ENCODE results near the gene ARHGEF28.

ARHGEF28 gene

GRCh38 chr5:73908395-73908794 lies 282.4 kb downstream of the ARHGEF28 start:
- DNase-seq: no peak

GRCh38 chr5:73908846-73909245 lies 282.9 kb downstream of the ARHGEF28 start:
- DNase-seq: no peak

GRCh38 chr5:73909474-73909873 lies 283.5 kb downstream of the ARHGEF28 start:
- DNase-seq: no peak

DNA sequence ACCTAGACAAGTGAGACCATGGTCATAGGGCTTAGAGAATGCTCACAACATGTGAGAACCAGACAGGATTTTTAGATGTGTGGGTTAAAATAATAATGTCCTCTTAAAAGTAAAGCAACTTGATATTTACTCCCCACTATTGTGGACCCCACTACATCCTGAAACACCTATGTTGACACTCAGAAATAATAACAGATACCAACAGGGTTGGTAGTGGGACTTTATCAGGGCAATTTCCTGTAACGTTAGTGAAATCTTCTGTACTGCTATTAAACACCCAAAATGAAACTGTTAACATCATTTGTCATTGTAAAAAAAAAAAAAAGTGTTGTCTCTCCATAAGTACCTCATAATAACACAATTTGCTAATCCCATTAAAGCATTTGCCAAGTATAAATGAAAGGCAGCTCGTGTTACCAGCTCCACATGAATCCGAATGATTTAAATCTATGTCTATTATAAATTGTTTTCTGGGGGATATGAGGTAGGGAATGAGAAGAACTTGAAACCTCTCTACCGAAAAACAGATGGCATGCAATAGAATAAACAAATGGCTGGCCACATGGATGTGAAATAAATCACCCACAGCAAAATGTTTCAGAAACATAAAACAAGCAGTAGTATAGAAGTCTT lies 285.9 kb downstream of the ARHGEF28 start:
- no peak for DNase-seq

DNA sequence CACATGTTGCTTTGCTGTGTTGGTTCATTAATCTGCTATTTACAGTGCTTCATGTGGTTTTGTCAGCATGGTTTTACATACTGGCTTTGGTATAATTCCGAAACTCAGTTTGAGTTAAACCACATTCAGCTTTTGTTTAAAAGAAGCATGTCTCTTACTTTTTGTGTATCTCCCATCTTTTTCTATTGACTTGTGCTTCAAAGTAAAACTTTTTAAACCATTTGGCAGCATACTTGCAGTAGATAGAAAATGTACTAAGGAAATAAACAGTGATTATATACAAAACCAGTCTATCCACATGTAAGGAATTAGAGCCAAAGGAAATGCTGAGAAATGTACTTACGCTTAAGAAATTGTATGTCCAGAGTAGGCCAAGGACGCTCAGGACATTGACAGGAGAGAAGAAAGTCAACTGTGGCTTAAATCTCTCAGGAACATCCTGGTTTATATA lies 286.9 kb downstream of the ARHGEF28 start:
- DNase-seq: no peak

GRCh38 chr5:73913971-73914370 lies 288.0 kb downstream of the ARHGEF28 start:
- no peak for DNase-seq

GRCh38 chr5:73915345-73915744 lies 289.3 kb downstream of the ARHGEF28 start:
- no peak for DNase-seq

DNA sequence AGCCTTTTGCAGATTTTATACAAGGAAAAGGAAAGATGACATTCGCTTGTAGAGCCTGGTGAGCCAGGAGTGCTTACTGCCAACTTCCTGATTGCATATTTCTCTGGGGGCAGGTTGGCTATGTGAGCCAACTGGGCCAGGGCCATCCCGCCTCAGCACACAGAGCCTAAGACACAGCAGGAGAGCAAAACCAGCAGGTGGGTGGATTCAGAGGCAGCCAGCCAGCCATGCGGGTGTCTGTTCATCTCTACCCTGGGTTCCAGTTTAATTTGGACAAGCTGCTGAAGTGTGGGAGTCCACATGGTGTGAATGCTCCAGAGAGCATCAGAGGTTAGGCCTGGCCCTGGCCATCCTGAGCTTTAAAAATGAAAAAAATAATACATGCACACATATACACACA lies 291.4 kb downstream of the ARHGEF28 start:
- DNase-seq: peak; percentile 77

DNA sequence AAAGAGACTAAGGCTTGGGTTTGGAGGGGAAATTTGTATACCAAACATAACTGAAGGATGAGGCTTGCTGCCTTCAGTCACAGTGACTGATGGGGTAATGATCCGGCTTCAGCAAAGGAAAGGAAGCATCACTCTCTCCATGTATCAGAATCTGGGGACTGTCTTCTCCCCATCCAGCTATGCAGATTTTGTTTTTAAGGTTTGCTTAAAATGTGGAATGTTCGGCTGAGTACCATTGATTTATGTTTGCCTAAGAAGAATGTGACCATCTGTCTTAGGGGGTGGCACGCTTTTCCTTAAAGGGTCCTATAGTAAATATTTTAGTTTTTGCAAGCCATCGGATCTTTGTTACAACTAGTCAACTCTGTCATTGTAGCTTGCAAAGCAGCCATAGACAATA lies 291.9 kb downstream of the ARHGEF28 start:
- no peak for DNase-seq

DNA sequence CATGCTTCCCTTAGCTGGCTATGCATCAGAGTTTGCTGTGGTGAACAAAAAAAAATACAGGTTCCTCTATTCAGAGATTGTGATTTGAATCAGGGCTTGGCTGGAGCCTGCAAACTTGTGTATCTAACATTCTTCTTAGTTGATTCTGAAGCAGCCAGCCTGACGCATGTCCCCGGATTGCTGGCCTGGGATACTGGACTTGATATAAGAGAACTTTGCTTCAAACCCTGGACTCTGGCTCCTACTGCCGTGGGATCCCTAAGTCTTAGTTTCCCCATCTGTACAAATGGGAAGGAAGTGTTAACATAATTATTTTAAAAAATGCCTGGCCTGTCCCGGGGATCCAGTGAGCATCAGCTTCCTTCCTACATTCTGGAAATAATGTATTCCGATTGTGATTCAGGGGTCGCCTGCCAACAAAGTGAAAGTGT lies 292.8 kb downstream of the ARHGEF28 start:
- DNase-seq: no peak

GRCh38 chr5:73921741-73922140 lies 295.7 kb downstream of the ARHGEF28 start:
- no peak for DNase-seq

DNA sequence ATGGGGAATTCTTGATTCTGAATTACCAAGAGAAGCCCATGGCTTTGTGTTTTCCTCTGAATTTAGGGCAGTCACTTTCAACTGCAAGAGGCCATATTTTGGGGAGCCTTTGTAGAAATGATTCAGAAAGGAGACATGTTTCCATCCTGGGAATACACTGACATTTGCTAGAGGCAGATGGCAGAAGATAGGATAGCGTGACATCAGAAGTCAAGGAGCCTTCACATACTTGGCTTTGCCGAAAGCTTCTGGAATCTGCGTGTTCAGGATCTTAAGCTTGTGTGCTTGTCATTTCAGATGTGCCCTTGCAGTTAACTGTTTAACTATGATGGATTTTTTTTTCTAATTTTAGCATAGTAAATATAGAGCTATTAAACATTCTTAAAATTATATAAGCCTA lies 296.2 kb downstream of the ARHGEF28 start:
- no peak for DNase-seq

GRCh38 chr5:73922875-73923557 lies 297.0 kb downstream of the ARHGEF28 start:
- DNase-seq: no peak

DNA sequence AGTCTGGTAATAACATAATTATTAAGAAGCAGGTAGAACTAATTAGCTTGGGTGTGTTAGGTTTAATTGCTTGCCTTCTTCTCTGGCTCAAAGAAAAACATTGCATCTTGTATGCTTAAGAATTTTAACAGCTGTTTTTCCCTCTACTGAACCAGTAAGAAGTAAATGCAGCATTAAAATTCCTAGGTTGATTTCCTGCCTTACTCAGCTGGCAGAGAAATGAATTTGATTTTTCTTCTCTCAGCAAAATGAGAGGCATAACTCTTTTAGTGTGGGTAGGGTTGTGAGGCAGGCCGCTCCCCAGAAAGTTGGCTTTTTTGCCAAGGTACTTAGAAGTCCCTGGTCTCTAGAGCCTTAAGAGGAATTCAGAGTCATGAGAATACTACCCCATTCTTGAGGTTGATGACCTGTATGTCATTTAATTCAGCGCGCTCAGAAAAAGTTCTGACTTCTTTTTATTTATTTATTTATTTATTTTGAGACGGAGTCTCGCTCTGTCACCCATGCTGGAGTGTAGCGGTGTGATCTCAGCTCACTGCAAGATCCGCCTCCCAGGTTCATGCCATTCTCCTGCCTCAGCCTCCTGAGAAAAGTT lies 302.6 kb downstream of the ARHGEF28 start:
- no peak for DNase-seq

DNA sequence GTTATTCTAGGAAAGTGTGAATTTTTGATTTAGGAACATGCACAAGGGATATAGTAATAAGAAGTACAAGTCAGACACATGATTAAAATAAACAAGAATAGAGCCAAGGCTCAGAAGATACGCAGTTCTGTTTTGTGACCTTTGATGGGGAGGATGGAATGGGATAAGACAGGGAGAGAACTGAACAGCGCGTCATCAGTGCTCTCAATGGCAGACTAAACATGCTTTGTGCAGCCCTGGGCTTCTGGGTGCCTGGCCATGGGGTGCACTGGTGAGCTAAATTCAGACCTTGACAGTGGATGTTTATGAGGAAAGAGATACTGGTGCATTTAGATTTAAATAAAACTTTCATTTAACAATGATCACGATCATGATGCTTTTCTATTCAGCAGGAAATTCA lies 309.7 kb downstream of the ARHGEF28 start:
- DNase-seq: no peak

DNA sequence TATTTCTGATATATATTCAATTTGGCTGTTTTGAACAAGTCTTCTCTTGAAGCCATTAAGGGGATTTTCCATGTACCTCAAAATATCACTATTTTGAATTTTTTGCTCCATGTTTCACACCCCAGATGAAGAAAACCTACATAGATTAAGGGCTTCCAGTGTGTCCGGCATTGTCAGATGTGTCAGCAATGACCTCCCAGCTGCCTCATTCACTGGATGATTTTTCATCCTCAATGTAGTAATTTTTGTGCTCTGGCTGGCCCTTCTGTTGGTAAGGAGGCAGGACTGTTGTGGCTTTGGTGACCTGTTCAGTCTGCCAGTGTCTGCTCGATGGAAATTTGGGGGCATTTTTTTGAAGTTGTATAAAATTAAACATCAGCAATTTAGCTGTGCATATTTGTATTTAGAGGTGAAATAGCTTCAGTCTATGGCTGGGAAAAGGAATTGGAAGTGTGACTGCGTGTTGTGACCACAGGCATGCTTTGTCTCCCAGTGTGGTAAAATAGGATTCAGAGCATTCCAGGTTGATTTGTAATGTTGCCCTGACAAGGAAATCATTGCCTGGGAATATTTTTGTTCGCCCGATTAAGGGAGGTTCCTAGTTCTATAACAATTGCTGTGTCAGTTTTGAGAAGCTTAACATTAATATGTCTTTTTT lies 312.4 kb downstream of the ARHGEF28 start:
- no peak for DNase-seq

- DNase-seq: no peak
These were observed 312.9 kb downstream of the ARHGEF28 start for GRCh38 chr5:73938938-73939320.

DNA sequence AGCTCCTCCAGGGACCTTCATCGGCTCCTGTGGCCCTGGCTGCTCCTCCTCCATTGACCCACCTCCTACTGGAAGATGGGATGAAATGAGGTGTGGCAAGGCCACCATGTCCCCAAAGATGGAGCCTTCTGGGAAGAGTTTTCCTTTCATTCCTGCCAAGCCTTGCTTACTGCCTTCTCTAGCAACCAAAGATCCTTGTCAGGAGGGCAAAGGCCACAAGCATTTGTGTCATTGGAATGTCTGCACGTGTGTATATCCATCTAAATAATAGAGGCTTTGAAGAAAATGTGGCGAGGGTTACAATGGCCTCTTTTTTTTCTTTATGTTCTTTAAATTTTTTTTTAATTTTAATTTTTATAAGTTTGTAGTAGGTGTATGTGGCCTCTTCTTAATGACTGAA lies 313.6 kb downstream of the ARHGEF28 start:
- no peak for DNase-seq

DNA sequence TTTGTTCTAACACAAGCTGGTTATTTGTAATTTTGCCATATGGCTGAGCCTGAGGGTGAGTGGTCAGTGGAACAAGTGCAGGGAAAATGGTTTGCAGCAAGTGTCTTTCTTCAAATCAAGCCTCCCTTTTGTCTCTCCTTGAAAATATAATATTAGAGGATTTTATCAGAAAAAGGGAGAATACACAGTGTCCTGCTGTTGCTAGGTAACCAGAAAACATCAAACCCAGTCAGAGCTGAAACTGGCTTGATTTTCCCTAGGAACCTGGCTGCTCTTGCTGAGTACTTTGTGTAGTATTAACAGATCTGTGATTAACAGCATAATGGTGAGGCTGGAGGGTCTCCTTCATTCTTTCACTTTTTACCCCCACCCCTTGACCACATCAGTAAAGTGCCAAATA lies 314.0 kb downstream of the ARHGEF28 start:
- no peak for DNase-seq

GRCh38 chr5:73940801-73941200 lies 314.8 kb downstream of the ARHGEF28 start:
- no peak for DNase-seq

DNA sequence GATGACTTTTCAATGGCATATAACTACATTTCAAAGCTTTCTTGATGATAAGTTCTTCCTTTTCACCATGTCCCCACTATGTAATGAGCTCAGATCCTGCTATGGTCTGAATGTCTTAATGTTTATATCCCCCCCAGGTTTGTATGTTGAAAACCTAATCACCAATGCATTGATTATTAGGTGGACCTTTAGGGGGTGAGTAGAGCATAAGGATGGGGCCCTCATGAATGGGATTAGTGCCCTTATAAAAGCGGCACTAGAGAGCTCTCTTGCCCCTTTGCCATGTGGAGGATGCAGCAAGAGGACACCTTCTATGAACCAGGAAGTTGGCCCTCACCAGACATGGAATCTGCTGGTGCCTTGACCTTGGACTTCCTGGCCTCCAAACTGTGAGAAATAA lies 316.8 kb downstream of the ARHGEF28 start:
- DNase-seq: no peak

- DNase-seq: no peak
These were observed 317.4 kb downstream of the ARHGEF28 start for GRCh38 chr5:73943397-73943796.

DNA sequence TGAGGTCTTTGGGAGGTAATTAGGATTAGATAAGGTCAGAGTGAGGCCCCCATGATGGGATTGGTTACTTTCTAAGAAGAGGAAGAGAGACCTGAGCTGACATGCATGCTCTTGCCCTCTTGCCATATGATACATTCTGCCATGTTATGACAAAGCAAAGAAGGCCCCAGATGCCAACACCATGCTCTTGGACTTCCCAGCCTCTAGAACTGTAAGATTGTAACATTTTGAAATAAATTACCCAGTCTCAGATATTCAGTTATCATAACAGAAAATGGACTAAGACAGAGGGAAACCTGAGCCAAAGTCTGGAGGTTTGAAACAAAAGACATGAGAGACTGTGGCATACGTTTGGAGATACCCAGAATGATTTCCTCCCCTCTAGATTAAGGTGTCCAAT lies 318.6 kb downstream of the ARHGEF28 start:
- DNase-seq: no peak

DNA sequence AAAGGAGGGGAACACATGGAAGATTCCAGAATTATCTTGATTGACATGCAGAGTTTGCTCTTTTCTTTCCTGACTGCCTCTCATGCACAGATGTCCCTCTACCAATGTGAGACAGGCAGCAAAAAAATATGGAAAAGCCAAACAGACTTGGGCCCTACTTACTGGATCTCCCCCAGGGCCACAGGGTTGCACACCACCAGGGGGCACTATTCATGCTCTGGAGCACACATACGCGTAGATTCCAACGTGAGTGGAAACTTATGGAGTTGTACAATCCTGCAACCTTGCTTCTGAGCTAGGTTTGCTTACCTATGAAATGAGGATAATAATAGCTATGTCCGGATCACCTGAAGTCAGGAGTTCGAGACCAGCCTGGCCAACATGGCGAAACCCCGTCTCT lies 319.5 kb downstream of the ARHGEF28 start:
- DNase-seq: no peak

All from right hindlimb (tissue), 1 donor.